K562 (cell line): Measurements from ENCODE around the gene SPATA45. TPM values are rescaled to one million over a fixed set of nuclear protein-coding genes. Genes with fewer than 3 reads are reported as not detected.
A peak's percentile ranks its signal among the peaks of the same experiment; 100 is the strongest.

Experiments used
- C11orf30 ChIP-seq: fragments of 450-650 bp; IDR thresholded peaks from 2 replicates; pipeline ENCODE4 v1.6.1; 2016; ENCODE audit warnings: low read depth, mild to moderate bottlenecking
- ETV6 ChIP-seq, 3 experiments: fragments of 150-350 bp in 1 of 3; sonication (generic) in 1 of 3; formaldehyde crosslinking in 1 of 3; IDR thresholded peaks; 2 replicates each; pipeline versions ENCODE4 v1.6.1 to v1.8.0; 2014 to 2022; ENCODE audit warnings: borderline replicate concordance in 2 of 3, low read depth in 2 of 3, antibody characterized with exemption in 1 of 3, low read length in 1 of 3, mild to moderate bottlenecking in 1 of 3, missing genetic modification reagents in 1 of 3
- FOXP1 ChIP-seq: sonication (generic); formaldehyde crosslinking; IDR thresholded peaks from 2 replicates; pipeline ENCODE4 v1.8.0; 2022; ENCODE audit warnings: mild to moderate bottlenecking, missing genetic modification reagents
- ILF3 ChIP-seq: fragments of 450-650 bp; IDR thresholded peaks from 2 replicates; pipeline ENCODE4 v1.6.1; 2018; ENCODE audit warnings: antibody characterized with exemption, mild to moderate bottlenecking, moderate library complexity, borderline replicate concordance
- KLF10 ChIP-seq: fragments of 250-450 bp; sonication (Bioruptor Pico); IDR thresholded peaks from 2 replicates; pipeline ENCODE4 v1.6.1; 2021; ENCODE audit warnings: matching md5 sums
- KLF13 ChIP-seq: fragments of 450-650 bp; IDR thresholded peaks from 2 replicates; pipeline ENCODE4 v1.6.1; 2016; ENCODE audit warnings: missing genetic modification characterization, low read depth, mild to moderate bottlenecking, missing compliant biosample characterization, moderate library complexity, borderline replicate concordance
- MTA2 ChIP-seq: fragments of 450-650 bp; IDR thresholded peaks from 2 replicates; pipeline ENCODE4 v1.6.1; 2016; ENCODE audit warnings: low read depth
- NRF1 ChIP-seq, 2 experiments: fragments of 450-650 bp; IDR thresholded peaks in 1 of 2; conservative IDR thresholded peaks in 1 of 2; 2 replicates each; pipeline ENCODE4 v1.6.1; 2014; ENCODE audit warnings: mild to moderate bottlenecking in 2 of 2
- POLR2G ChIP-seq: fragments of 200-400 bp; formaldehyde crosslinking; IDR thresholded peaks from 2 replicates; pipeline ENCODE4 v1.6.1; 2017; ENCODE audit warnings: low read depth, mild to moderate bottlenecking, antibody characterized with exemption, low read length, moderate library complexity
- POLR3A ChIP-seq: IDR thresholded peaks from 2 replicates; pipeline ENCODE4 v1.6.1; 2011; ENCODE audit warnings: borderline replicate concordance, mild to moderate bottlenecking, moderate library complexity; ENCODE audit not compliant: insufficient read length, insufficient read depth; ENCODE audit errors: extremely low read depth
- SRF ChIP-seq, 2 experiments: fragments of 250-450, 450-650 bp in 1 of 2; sonication (Bioruptor Pico) in 1 of 2; sonication (generic) in 1 of 2; formaldehyde crosslinking; IDR thresholded peaks; 2 replicates each; pipeline versions ENCODE4 v1.5.0 to v1.5.1; 2020 to 2022; ENCODE audit warnings: mild to moderate bottlenecking in 1 of 2, missing genetic modification reagents in 1 of 2
- THRAP3 ChIP-seq: fragments of 450-650 bp; IDR thresholded peaks from 2 replicates; pipeline ENCODE4 v1.6.1; 2016; ENCODE audit warnings: mild to moderate bottlenecking, inconsistent platforms, borderline replicate concordance
- YY1 ChIP-seq, 3 experiments: IDR thresholded peaks; 2 replicates each; pipeline ENCODE4 v1.6.1; 2011; ENCODE audit warnings: low read length in 2 of 3, mild to moderate bottlenecking in 2 of 3, moderate library complexity in 2 of 3, borderline replicate concordance in 1 of 3, control low read depth in 1 of 3, low read depth in 1 of 3; ENCODE audit not compliant: insufficient read depth in 3 of 3, insufficient replicate concordance in 2 of 3, control insufficient read depth in 1 of 3, insufficient read length in 1 of 3; ENCODE audit errors: extremely low read depth in 1 of 3
- ZBTB7A ChIP-seq: IDR thresholded peaks from 2 replicates; pipeline ENCODE4 v1.6.1; 2011; ENCODE audit warnings: low read depth, mild to moderate bottlenecking, low read length, moderate library complexity, borderline replicate concordance; ENCODE audit not compliant: control insufficient read depth
- ZNF121 ChIP-seq: sonication (generic); formaldehyde crosslinking; conservative IDR thresholded peaks from 2 replicates; pipeline ENCODE4 v1.8.0; 2022; ENCODE audit warnings: missing genetic modification reagents
- ZNF134 ChIP-seq: fragments of 250-450 bp; sonication (Bioruptor Pico); conservative IDR thresholded peaks from 2 replicates; pipeline ENCODE4 v1.4.0; 2020
- ZNF717 ChIP-seq: fragments of 250-450 bp; sonication (Bioruptor Pico); IDR thresholded peaks from 2 replicates; pipeline ENCODE4 v1.5.0; 2021
- polyA plus RNA-seq, 8 experiments: library from polyadenylated mRNA; depleted of rRNA in 4 of 8; stranded (reverse) in 5 of 8; unstranded in 3 of 8; fragments of >200 nt; fragmentation: Nextera tagmentation in 2 of 8; fragmentation: Illumina TruSeq in 1 of 8; extraction: Ambion mirVana in 2 of 8; extraction: Trizol in 1 of 8; gene quantifications; 2 replicates each; pipeline versions ENCODE4 v1.2.1 to v1.2.3, GENCODE V29; 2011 to 2014; ENCODE audit warnings: inconsistent platforms in 1 of 8, missing spikeins in 1 of 8
- total RNA-seq, 7 experiments: library from RNA; depleted of rRNA in 6 of 7; stranded (reverse); fragments of >200 nt in 6 of 7; fragmentation: Illumina TruSeq in 2 of 7; extraction: Trizol in 2 of 7; gene quantifications; 2 replicates each; pipeline versions ENCODE4 v1.2.1 to v1.2.3, GENCODE V29; 2011 to 2021; ENCODE audit warnings: low replicate concordance in 1 of 7
- TF ChIP-seq, protein P1 (sequence below): fragments of 450-650 bp; formaldehyde crosslinking; IDR thresholded peaks from 2 replicates; pipeline ENCODE4 v1.4.0; 2020; ENCODE audit warnings: mild to moderate bottlenecking, moderate library complexity
- TF ChIP-seq, protein P2 (sequence below): fragments of 450-650 bp; IDR thresholded peaks from 2 replicates; pipeline ENCODE4 v1.6.1; 2016; ENCODE audit warnings: missing biosample characterization, missing genetic modification characterization
- TF ChIP-seq, protein P3 (sequence below): fragments of 450-650 bp; IDR thresholded peaks from 2 replicates; pipeline ENCODE4 v1.6.1; 2018; ENCODE audit warnings: mild to moderate bottlenecking, low read depth; ENCODE audit not compliant: partially characterized antibody
- TF ChIP-seq, protein P4 (sequence below): fragments of 450-650 bp; IDR thresholded peaks from 2 replicates; pipeline ENCODE4 v1.6.1; 2016; ENCODE audit warnings: mild to moderate bottlenecking

The SPATA45 gene
- total and polyA plus RNA-seq, 9 of the 15 experiments (the other 6 are each of a cell fraction or from before 2014, with no cell fraction given) = 0.18 TPM; not detected in 8

DNA sequence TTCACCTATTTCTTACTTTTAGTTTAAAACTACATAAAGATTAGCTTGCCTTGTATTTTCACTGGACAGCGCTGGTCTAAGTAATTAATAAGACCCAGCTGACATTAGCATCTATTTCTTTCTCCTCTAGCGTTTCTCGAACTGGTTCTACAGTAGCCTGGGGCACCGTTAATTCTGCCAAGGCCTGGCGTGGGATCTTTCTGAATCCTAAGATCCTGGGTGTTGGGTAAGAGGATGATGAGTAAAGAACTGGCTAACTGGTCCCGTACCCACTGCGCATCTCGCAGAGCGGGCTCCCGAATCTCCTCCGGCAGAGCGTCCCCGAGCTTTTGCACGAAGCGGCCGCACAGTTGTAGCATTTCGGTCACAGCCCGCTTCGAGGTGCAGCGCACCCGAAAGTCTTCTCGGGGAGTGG is 56.2 kb downstream of the SPATA45 start (continued):
- TF ChIP-seq KLF13 (tag) = no peak
- TF ChIP-seq KLF10 = no peak
- TF ChIP-seq SRF (CRISPR knock-in tag; IDR thresholded peaks at IDR 0.05) = no peak
- peak; percentile 72 to 78 for TF ChIP-seq NRF1 (conservative IDR thresholded peaks at IDR 0.05 in 1 of 2, IDR thresholded peaks at IDR 0.05 in 1 of 2)
- no peak for TF ChIP-seq ZBTB7A
- no peak for TF ChIP-seq ZNF717 (CRISPR knock-in tag)
- TF ChIP-seq YY1 (IDR thresholded peaks at IDR 0.05; ENCODE audit: borderline replicate concordance in 1 of 3, control insufficient read depth in 1 of 3, extremely low read depth in 1 of 3, insufficient read depth in 3 of 3, insufficient read length in 1 of 3, insufficient replicate concordance in 2 of 3, low read depth in 1 of 3, low read length in 2 of 3) = no peak
- TF ChIP-seq, protein P1, sequence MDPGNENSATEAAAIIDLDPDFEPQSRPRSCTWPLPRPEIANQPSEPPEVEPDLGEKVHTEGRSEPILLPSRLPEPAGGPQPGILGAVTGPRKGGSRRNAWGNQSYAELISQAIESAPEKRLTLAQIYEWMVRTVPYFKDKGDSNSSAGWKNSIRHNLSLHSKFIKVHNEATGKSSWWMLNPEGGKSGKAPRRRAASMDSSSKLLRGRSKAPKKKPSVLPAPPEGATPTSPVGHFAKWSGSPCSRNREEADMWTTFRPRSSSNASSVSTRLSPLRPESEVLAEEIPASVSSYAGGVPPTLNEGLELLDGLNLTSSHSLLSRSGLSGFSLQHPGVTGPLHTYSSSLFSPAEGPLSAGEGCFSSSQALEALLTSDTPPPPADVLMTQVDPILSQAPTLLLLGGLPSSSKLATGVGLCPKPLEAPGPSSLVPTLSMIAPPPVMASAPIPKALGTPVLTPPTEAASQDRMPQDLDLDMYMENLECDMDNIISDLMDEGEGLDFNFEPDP (CRISPR knock-in tag) = no peak
- TF ChIP-seq FOXP1 (CRISPR knock-in tag) = no peak
- no peak for TF ChIP-seq ILF3
- no peak for TF ChIP-seq C11orf30
- peak; percentile 81 for TF ChIP-seq ZNF121 (CRISPR knock-in tag)
- TF ChIP-seq, protein P2, sequence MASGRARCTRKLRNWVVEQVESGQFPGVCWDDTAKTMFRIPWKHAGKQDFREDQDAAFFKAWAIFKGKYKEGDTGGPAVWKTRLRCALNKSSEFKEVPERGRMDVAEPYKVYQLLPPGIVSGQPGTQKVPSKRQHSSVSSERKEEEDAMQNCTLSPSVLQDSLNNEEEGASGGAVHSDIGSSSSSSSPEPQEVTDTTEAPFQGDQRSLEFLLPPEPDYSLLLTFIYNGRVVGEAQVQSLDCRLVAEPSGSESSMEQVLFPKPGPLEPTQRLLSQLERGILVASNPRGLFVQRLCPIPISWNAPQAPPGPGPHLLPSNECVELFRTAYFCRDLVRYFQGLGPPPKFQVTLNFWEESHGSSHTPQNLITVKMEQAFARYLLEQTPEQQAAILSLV (tag) = no peak
- TF ChIP-seq MTA2 = no peak
- TF ChIP-seq, protein P3, sequence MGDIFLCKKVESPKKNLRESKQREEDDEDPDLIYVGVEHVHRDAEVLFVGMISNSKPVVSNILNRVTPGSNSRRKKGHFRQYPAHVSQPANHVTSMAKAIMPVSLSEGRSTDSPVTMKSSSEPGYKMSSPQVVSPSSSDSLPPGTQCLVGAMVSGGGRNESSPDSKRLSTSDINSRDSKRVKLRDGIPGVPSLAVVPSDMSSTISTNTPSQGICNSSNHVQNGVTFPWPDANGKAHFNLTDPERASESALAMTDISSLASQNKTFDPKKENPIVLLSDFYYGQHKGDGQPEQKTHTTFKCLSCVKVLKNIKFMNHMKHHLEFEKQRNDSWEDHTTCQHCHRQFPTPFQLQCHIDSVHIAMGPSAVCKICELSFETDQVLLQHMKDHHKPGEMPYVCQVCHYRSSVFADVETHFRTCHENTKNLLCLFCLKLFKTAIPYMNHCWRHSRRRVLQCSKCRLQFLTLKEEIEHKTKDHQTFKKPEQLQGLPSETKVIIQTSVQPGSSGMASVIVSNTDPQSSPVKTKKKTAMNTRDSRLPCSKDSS = no peak
- no peak for TF ChIP-seq POLR2G
- no peak for TF ChIP-seq ETV6 (IDR thresholded peaks at IDR 0.05; ENCODE audit: borderline replicate concordance in 1 of 2, low read depth in 2 of 2, low read length in 1 of 2)
- TF ChIP-seq ETV6 (CRISPR knock-in tag; IDR thresholded peaks at IDR 0.05; ENCODE audit: borderline replicate concordance) = no peak
- 0 out of 2 replicates have a peak, but pooled peaks have one; percentile 51 for TF ChIP-seq THRAP3
- no peak for TF ChIP-seq POLR3A
- no peak for TF ChIP-seq ZNF134
- TF ChIP-seq, protein P4, sequence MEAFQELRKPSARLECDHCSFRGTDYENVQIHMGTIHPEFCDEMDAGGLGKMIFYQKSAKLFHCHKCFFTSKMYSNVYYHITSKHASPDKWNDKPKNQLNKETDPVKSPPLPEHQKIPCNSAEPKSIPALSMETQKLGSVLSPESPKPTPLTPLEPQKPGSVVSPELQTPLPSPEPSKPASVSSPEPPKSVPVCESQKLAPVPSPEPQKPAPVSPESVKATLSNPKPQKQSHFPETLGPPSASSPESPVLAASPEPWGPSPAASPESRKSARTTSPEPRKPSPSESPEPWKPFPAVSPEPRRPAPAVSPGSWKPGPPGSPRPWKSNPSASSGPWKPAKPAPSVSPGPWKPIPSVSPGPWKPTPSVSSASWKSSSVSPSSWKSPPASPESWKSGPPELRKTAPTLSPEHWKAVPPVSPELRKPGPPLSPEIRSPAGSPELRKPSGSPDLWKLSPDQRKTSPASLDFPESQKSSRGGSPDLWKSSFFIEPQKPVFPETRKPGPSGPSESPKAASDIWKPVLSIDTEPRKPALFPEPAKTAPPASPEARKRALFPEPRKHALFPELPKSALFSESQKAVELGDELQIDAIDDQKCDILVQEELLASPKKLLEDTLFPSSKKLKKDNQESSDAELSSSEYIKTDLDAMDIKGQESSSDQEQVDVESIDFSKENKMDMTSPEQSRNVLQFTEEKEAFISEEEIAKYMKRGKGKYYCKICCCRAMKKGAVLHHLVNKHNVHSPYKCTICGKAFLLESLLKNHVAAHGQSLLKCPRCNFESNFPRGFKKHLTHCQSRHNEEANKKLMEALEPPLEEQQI = peak; percentile 18; the same call in 1 of the 2 replicates
